HG03095 (cell line): ENCODE results near the gene DOK3.

Experiments used
- ATAC-seq: cut with Tn5 transposase; IDR thresholded peaks from one replicate; pipeline ENCODE4 v1.9.1; 2021; ENCODE audit warnings: moderate library complexity; ENCODE audit not compliant: unreplicated experiment

Gene DOK3

DNA sequence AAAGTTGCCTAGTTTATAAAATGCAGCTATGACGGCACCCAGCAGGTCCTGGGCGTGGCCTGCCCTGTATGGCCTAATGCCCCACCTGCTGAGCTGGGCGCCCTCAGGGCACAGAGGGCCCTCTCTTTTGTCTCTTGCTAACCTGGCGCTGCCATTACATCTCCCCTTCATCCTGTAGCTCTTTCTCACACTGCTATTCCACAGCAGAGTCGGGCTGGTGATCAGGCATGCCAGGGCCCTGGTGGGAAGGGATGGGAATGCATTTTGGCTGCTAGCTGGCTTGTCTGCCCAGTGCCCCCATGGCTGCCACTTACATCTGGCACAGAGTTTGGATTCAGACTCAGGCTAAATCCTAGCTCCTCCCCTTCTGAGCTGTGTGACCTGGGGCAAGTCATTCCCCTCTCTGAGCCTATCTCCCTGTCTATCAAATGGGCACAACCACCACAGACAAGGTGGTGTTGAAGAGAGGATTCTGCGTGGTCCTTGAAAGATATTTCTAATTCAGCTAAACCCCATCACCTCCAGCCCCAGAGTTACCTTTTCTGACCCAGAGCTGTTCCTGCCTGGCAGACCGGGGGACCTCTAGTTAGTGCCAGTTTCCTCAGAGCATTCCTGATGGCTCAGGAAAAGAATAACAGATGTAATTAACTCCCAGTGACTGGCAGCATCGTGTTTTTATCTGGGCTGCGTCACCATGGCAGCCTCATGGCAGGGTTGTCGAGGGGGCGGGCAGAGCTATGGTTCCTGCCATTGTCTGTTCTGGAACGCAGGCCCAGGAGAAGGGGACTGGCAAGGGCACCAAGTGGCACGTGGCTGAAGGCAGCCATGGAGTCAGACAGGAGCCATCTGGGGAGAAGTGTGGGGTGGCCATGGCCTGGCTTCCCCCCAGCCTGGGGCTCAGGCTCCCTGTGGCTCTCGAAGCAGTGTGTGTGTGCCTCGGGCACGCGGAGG, 56.7 kb downstream of the DOK3 start:
- no peak for ATAC-seq
